ENCODE results near the gene ZNF140. TPM values are rescaled to one million over a fixed set of nuclear protein-coding genes. Genes with fewer than 3 reads are reported as not detected.

The ZNF140 gene
- total RNA-seq (10 to 100 TPM; 12.4 to 18.8 (median 15.4) TPM), polyA plus RNA-seq (10 to 100 TPM in 2 of 3 donors, 1 to 10 TPM in 1; 7.8 to 14.8 (median 12.9) TPM)

DNA sequence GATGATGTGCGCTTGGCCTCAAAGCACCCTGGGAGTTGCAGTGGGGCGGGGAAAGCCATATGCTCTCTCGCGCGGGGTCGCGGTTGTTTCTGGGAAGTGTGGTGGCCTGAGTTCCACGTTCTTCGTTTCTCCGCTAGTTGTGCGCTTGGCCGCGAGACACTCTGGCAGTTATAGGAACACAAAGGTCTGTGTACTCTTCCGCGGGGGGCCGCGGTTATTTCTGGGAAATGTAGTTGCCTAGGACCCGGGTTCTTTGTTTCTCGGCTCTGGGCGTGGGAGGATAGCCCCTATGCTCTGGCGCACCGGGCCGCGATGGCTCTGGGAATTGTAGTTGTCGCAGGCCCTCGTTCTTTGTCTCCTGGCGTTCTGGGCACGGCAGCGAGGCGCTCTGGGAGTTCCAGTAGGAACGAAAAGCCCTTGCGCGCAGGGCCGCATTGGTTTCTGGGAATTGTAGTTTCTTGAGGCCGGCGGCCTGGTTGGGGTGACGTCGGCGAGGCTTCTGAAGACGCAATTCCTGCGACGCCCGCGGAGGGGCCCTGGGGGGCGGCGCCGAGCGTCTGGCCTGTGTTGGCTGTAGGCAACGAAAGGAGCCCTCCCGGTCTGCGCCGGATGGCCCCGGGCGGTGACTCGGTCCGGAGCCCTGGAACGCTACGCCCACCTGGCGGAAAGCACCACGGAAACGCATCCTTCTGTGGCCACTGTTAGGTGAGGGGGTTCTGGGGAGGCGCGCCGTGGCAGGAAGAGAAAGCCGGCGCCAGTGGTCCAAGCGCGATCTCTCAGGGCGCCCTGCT, at the start of gene ZNF140:
ZNF140 (plus strand) TSS at position 556 of the 791 bp plus-strand sequence. CDS start 398 bp downstream, outside the sequence.
- TF ChIP-seq POLR2AphosphoS5 (IDR thresholded peaks at IDR 0.05): peak; percentile 72 to 81 (median 78)
- TF ChIP-seq CTCF (IDR thresholded peaks at IDR 0.05): peak in 2 of 4 experiments; percentile 23 to 38
- TF ChIP-seq POLR2A (IDR thresholded peaks at IDR 0.05): peak; percentile 49 to 56
- peak in 2 of 4 donors; percentile 6 to 24 for TF ChIP-seq EP300 (IDR thresholded peaks at IDR 0.05)
- peak within 1 kb of the TSS; percentile 92 to 98 (median 96) for H3K27ac ChIP-seq
- peaks cover 19 to 37% (median 34%) of the 10 kb centered on the region in 4 donors for H3K36me3 ChIP-seq
- intact Hi-C loops (cut with DNase I): loop anchor here (1.0 to 5.0 kb wide), 5 partner anchors 43 to 253 kb away; partner anchors contain the start of genes GOLGA3, ZNF10, ZNF26 and ZNF268
- WGBS, 2 donors: 0% methylated on average over 69 of the region's 69 CpGs
- no peaks in the 10 kb centered on the region for H3K27me3 ChIP-seq
- DNase-seq: peak; percentile 98
- peaks cover 25 to 76% (median 54%) of the 10 kb centered on the region in 4 donors for H3K9me3 ChIP-seq
- peaks cover 0 to 10% (median 4%) of the 10 kb centered on the region in 4 donors for H3K4me1 ChIP-seq
- H3K4me3 ChIP-seq: peak within 1 kb of the TSS; percentile 63 to 90 (median 78)

GRCh38 chr12:133037207-133038005, 43.3 kb upstream of the ZNF140 start, which contains the start of gene ZNF84:
Gene ZNF84, plus strand, starts transcription at chr12:133037509. Its CDS starts 3,959 bp downstream, at chr12:133041468.
- Histone ChIP-seq H3K9me3 (peaks cover 19 to 39% (median 32%) of the 10 kb centered on the region in 4 donors), H3K36me3 (peaks cover 7 to 23% (median 15%) of the 10 kb centered on the region in 4 donors), H3K4me3 (peak within 1 kb of the TSS; percentile 64 to 84 (median 80)), H3K27ac (peak within 1 kb of the TSS; percentile 90 to 97 (median 95)), H3K27me3 (no peaks in the 10 kb centered on the region), H3K4me1 (peaks cover 0 to 13% (median 3%) of the 10 kb centered on the region in 4 donors)
- WGBS, 2 donors: 0% methylated on average over 103 of the region's 103 CpGs
- DNase-seq: peak; percentile 98
- intact Hi-C loops (cut with DNase I): loop anchor here (1.0 to 2.0 kb wide), 4 partner anchors 43 to 144 kb away; partner anchors contain the start of genes ZNF10, ZNF140, ZNF26 and ZNF268
- TF ChIP-seq POLR2A (IDR thresholded peaks at IDR 0.05): peak; percentile 18 to 33
- TF ChIP-seq EP300 (IDR thresholded peaks at IDR 0.05): peak in 1 of 4 donors; percentile 68
- TF ChIP-seq POLR2AphosphoS5 (IDR thresholded peaks at IDR 0.05): peak; percentile 54 to 86 (median 81)
- TF ChIP-seq CTCF (IDR thresholded peaks at IDR 0.05): no peak

- TF ChIP-seq CTCF (IDR thresholded peaks at IDR 0.05) (no peak), EP300 (IDR thresholded peaks at IDR 0.05) (no peak), POLR2A (IDR thresholded peaks at IDR 0.05) (no peak), POLR2AphosphoS5 (IDR thresholded peaks at IDR 0.05) (no peak)
- H3K27ac ChIP-seq: peak overlapping the region; percentile 90 to 97 (median 95)
- H3K9me3 ChIP-seq: peaks cover 27 to 47% (median 40%) of the 10 kb centered on the region in 4 donors
- peaks cover 15 to 31% (median 22%) of the 10 kb centered on the region in 4 donors for H3K36me3 ChIP-seq
- 52 to 53% methylated on average over 4 of the region's 4 CpGs for WGBS, 2 donors
- peak overlapping the region; percentile 64 to 84 (median 80) for H3K4me3 ChIP-seq
- DNase-seq: no peak
- intact Hi-C loops (cut with DNase I): no loop called here
- no peaks in the 10 kb centered on the region for H3K27me3 ChIP-seq
- peaks cover 0 to 13% (median 3%) of the 10 kb centered on the region in 4 donors for H3K4me1 ChIP-seq
Measured at GRCh38 chr12:133038118-133038709, 42.5 kb upstream of the ZNF140 start.

- WGBS, 2 donors: 97 to 99% methylated on average over 3 of the region's 3 CpGs
- Histone ChIP-seq H3K4me3 (no peak overlapping the region), H3K4me1 (no peaks in the 10 kb centered on the region), H3K36me3 (peaks cover 56 to 98% (median 78%) of the 10 kb centered on the region in 4 donors), H3K9me3 (peaks cover 80 to 92% (median 88%) of the 10 kb centered on the region in 4 donors), H3K27me3 (no peaks in the 10 kb centered on the region), H3K27ac (no peak overlapping the region)
- no peak for DNase-seq
- intact Hi-C loops (cut with DNase I): no loop called here
- no peak for TF ChIP-seq POLR2AphosphoS5 (IDR thresholded peaks at IDR 0.05)
- no peak for TF ChIP-seq POLR2A (IDR thresholded peaks at IDR 0.05)
- TF ChIP-seq CTCF (IDR thresholded peaks at IDR 0.05): no peak
- TF ChIP-seq EP300 (IDR thresholded peaks at IDR 0.05): no peak
Measured at GRCh38 chr12:133046698-133047097, 34.0 kb upstream of the ZNF140 start.

All from sigmoid colon (tissue), 7 donors.